ENCODE measurements around the gene MARS1. TPM values are rescaled to one million over a fixed set of nuclear protein-coding genes. Genes with fewer than 3 reads are reported as not detected.

The MARS1 gene
- total RNA-seq, 1 donor, result 90.3 TPM

DNA sequence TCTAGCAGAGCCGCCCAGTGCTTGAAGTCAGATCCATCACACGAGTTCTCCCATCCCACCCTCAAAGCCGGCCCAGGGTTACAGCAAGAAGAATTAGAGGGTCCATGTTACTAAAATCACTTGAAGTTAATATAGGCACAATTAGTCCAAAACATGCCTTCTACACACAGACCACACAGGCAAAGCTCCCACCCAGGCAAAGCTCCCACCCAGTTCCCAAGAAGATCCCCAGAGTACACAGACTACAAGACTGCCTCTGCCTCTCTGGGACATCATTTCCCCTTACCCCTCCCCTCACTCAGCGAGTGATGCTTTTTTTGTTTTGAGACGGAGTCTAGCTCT lies 25.0 kb upstream of the MARS1 start:
- H3K9me3 ChIP-seq (ENCODE audit: low read depth, low read length), result no peaks in the 10 kb centered on the region
- H3K27me3 ChIP-seq (ENCODE audit: insufficient read depth, low read length), result peaks cover 12% of the 10 kb centered on the region
- H3K4me1 ChIP-seq (ENCODE audit: insufficient read depth, low read length), result peaks cover 43% of the 10 kb centered on the region
- no peak overlapping the region for H3K4me3 ChIP-seq (ENCODE audit: low read length)

DNA sequence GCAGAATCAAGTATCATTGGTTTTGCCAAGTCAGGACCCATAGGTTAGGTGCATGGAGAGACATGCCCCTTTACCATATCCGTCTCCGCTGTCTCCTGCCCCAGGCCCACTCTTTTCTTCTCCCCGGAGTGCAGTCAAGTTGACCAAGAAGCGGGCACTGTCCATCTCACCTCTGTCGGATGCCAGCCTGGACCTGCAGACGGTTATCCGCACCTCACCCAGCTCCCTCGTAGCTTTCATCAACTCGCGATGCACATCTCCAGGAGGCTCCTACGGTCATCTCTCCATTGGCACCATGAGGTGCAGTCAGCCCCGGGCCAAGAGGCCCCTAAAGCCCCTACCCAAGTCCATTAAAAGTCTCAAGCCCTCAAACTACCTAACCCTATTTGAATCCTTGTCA lies 23.3 kb upstream of the MARS1 start:
- Histone ChIP-seq H3K27me3 (ENCODE audit: insufficient read depth, low read length) (peaks cover 12% of the 10 kb centered on the region), H3K9me3 (ENCODE audit: low read depth, low read length) (no peaks in the 10 kb centered on the region), H3K4me1 (ENCODE audit: insufficient read depth, low read length) (peaks cover 35% of the 10 kb centered on the region), H3K4me3 (ENCODE audit: low read length) (no peak overlapping the region)

GRCh38 chr12:57465030-57465746 lies 22.7 kb upstream of the MARS1 start:
- Histone ChIP-seq H3K9me3 (ENCODE audit: low read depth, low read length) (no peaks in the 10 kb centered on the region), H3K27me3 (ENCODE audit: insufficient read depth, low read length) (peaks cover 11% of the 10 kb centered on the region), H3K4me1 (ENCODE audit: insufficient read depth, low read length) (peaks cover 40% of the 10 kb centered on the region), H3K4me3 (ENCODE audit: low read length) (no peak overlapping the region)

DNA sequence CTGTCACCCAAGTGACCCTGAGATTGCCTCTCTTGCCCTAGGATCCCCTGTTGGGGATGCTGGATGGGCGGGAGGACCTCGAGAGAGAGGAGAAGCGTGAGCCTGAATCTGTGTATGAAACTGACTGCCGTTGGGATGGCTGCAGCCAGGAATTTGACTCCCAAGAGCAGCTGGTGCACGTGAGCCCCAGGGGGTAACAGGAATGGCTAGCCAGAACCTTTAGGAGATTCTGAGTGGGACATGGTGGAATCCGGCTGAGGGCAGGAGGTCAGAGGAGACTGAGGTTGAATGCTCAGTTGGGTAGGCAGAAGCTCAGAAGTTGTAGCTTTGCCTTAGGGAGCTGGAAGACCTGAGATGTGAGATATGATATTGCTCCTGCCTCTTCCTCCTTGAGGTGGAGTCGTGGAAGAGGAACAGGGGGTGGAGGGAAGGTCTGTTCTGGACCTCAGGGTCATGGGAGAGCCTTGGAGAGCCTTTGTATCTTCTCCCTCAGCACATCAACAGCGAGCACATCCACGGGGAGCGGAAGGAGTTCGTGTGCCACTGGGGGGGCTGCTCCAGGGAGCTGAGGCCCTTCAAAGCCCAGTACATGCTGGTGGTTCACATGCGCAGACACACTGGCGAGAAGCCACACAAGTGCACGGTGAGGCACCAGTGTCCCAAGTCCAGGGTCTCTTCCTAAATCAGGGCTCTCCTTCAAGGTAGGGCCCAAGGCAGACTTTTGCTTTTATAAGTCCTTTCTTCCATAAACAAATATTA lies 21.9 kb upstream of the MARS1 start:
- H3K4me1 ChIP-seq (ENCODE audit: insufficient read depth, low read length), result peaks cover 40% of the 10 kb centered on the region
- peaks cover 6% of the 10 kb centered on the region for H3K27me3 ChIP-seq (ENCODE audit: insufficient read depth, low read length)
- no peaks in the 10 kb centered on the region for H3K9me3 ChIP-seq (ENCODE audit: low read depth, low read length)
- no peak overlapping the region for H3K4me3 ChIP-seq (ENCODE audit: low read length)

- Histone ChIP-seq H3K4me1 (ENCODE audit: insufficient read depth, low read length) (peaks cover 42% of the 10 kb centered on the region), H3K4me3 (ENCODE audit: low read length) (no peak overlapping the region), H3K27me3 (ENCODE audit: insufficient read depth, low read length) (no peaks in the 10 kb centered on the region), H3K9me3 (ENCODE audit: low read depth, low read length) (no peaks in the 10 kb centered on the region)
These were observed 20.5 kb upstream of the MARS1 start for GRCh38 chr12:57467212-57467874.

DNA sequence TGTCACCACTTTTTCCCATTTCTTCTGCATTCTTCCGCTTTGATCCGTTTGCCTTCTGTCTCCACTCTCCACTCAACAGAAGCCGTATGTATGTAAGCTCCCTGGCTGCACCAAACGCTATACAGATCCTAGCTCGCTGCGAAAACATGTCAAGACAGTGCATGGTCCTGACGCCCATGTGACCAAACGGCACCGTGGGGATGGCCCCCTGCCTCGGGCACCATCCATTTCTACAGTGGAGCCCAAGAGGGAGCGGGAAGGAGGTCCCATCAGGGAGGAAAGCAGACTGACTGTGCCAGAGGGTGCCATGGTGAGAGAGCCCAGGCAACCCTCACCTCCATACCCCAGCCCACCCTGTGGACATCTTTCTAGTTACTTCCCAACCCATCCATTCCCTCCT lies 20.0 kb upstream of the MARS1 start:
- no peaks in the 10 kb centered on the region for H3K9me3 ChIP-seq (ENCODE audit: low read depth, low read length)
- no peaks in the 10 kb centered on the region for H3K27me3 ChIP-seq (ENCODE audit: insufficient read depth, low read length)
- H3K4me3 ChIP-seq (ENCODE audit: low read length), result no peak overlapping the region
- peaks cover 42% of the 10 kb centered on the region for H3K4me1 ChIP-seq (ENCODE audit: insufficient read depth, low read length)

GRCh38 chr12:57469296-57470164 lies 18.3 kb upstream of the MARS1 start:
- Histone ChIP-seq H3K27me3 (ENCODE audit: insufficient read depth, low read length) (no peaks in the 10 kb centered on the region), H3K9me3 (ENCODE audit: low read depth, low read length) (no peaks in the 10 kb centered on the region), H3K4me3 (ENCODE audit: low read length) (no peak overlapping the region), H3K4me1 (ENCODE audit: insufficient read depth, low read length) (peaks cover 54% of the 10 kb centered on the region)

GRCh38 chr12:57470286-57470969 lies 17.4 kb upstream of the MARS1 start:
- H3K9me3 ChIP-seq (ENCODE audit: low read depth, low read length), result no peaks in the 10 kb centered on the region
- H3K27me3 ChIP-seq (ENCODE audit: insufficient read depth, low read length), result no peaks in the 10 kb centered on the region
- H3K4me1 ChIP-seq (ENCODE audit: insufficient read depth, low read length), result peaks cover 63% of the 10 kb centered on the region
- H3K4me3 ChIP-seq (ENCODE audit: low read length), result no peak overlapping the region

DNA sequence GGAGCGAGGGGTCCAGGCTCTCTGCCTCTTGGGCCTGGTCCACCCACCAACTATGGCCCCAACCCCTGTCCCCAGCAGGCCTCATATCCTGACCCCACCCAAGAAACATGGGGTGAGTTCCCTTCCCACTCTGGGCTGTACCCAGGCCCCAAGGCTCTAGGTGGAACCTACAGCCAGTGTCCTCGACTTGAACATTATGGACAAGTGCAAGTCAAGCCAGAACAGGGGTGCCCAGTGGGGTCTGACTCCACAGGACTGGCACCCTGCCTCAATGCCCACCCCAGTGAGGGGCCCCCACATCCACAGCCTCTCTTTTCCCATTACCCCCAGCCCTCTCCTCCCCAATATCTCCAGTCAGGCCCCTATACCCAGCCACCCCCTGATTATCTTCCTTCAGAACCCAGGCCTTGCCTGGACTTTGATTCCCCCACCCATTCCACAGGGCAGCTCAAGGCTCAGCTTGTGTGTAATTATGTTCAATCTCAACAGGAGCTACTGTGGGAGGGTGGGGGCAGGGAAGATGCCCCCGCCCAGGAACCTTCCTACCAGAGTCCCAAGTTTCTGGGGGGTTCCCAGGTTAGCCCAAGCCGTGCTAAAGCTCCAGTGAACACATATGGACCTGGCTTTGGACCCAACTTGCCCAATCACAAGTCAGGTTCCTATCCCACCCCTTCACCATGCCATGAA lies 16.8 kb upstream of the MARS1 start:
- Histone ChIP-seq H3K9me3 (ENCODE audit: low read depth, low read length) (no peaks in the 10 kb centered on the region), H3K27me3 (ENCODE audit: insufficient read depth, low read length) (no peaks in the 10 kb centered on the region), H3K4me3 (ENCODE audit: low read length) (no peak overlapping the region), H3K4me1 (ENCODE audit: insufficient read depth, low read length) (peaks cover 70% of the 10 kb centered on the region)

- Histone ChIP-seq H3K9me3 (ENCODE audit: low read depth, low read length) (no peaks in the 10 kb centered on the region), H3K27me3 (ENCODE audit: insufficient read depth, low read length) (no peaks in the 10 kb centered on the region), H3K4me3 (ENCODE audit: low read length) (no peak overlapping the region), H3K4me1 (ENCODE audit: insufficient read depth, low read length) (peaks cover 74% of the 10 kb centered on the region)
These were observed 16.2 kb upstream of the MARS1 start for GRCh38 chr12:57471661-57472060.

DNA sequence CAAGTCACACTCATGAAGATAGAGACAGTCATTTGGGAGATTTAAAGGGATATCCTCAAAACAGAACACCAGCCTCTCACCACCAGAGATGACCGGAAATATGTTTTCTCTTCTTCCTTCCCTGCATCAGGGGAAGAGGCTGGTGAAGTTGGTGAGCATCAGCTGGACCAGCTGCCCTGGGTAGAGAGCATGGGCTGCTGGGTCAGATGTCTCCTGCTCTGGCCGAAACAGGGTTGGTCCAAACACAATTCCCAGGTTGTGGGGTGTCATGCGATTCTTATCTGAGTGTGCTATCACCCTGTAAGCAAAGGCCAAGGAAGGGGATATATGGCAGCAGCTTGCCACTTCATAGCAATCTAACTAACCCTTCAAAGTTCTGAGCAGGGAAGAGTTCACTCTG lies 15.5 kb upstream of the MARS1 start:
- H3K9me3 ChIP-seq (ENCODE audit: low read depth, low read length), result no peaks in the 10 kb centered on the region
- no peaks in the 10 kb centered on the region for H3K27me3 ChIP-seq (ENCODE audit: insufficient read depth, low read length)
- peaks cover 75% of the 10 kb centered on the region for H3K4me1 ChIP-seq (ENCODE audit: insufficient read depth, low read length)
- H3K4me3 ChIP-seq (ENCODE audit: low read length), result no peak overlapping the region

- Histone ChIP-seq H3K4me3 (ENCODE audit: low read length) (no peak overlapping the region), H3K9me3 (ENCODE audit: low read depth, low read length) (no peaks in the 10 kb centered on the region), H3K4me1 (ENCODE audit: insufficient read depth, low read length) (peaks cover 81% of the 10 kb centered on the region), H3K27me3 (ENCODE audit: insufficient read depth, low read length) (no peaks in the 10 kb centered on the region)
These were observed 14.5 kb upstream of the MARS1 start for GRCh38 chr12:57473392-57473791.

- Histone ChIP-seq H3K4me1 (ENCODE audit: insufficient read depth, low read length) (peaks cover 86% of the 10 kb centered on the region), H3K9me3 (ENCODE audit: low read depth, low read length) (no peaks in the 10 kb centered on the region), H3K27me3 (ENCODE audit: insufficient read depth, low read length) (no peaks in the 10 kb centered on the region), H3K4me3 (ENCODE audit: low read length) (no peak overlapping the region)
These were observed 14.0 kb upstream of the MARS1 start for GRCh38 chr12:57473886-57474285.

GRCh38 chr12:57474430-57474829 lies 13.4 kb upstream of the MARS1 start:
- no peak overlapping the region for H3K4me3 ChIP-seq (ENCODE audit: low read length)
- peaks cover 87% of the 10 kb centered on the region for H3K4me1 ChIP-seq (ENCODE audit: insufficient read depth, low read length)
- H3K27me3 ChIP-seq (ENCODE audit: insufficient read depth, low read length), result no peaks in the 10 kb centered on the region
- H3K9me3 ChIP-seq (ENCODE audit: low read depth, low read length), result no peaks in the 10 kb centered on the region
